SU-DHL-6 (cell line): ENCODE data around the gene GMDS.
A peak's percentile ranks its signal among the peaks of the same experiment; 100 is the strongest.

ENCODE experiments used
- H2AFZ ChIP-seq: fragments of 200-600 bp; sonication (generic); 2 replicates; pipeline ENCODE4 v1.6.1; 2014; ENCODE audit warnings: low read depth, mild to moderate bottlenecking, moderate library complexity, mixed read lengths, antibody characterized with exemption, low read length; ENCODE audit not compliant: severe bottlenecking
- H3F3A ChIP-seq: fragments of 200-600 bp; shearing (Covaris generic); 2 replicates; pipeline ENCODE4 v1.6.0; 2016; ENCODE audit warnings: antibody characterized with exemption, mild to moderate bottlenecking; ENCODE audit not compliant: insufficient read depth
- H3K27ac ChIP-seq: fragments of 200-600 bp; sonication (generic); 2 replicates; pipeline ENCODE4 v1.5.1; 2016; ENCODE audit warnings: low read depth, mild to moderate bottlenecking, low read length, moderate library complexity, mixed read lengths
- H3K27me3 ChIP-seq: fragments of 200-600 bp; sonication (generic), shearing (Covaris generic); 2 replicates; pipeline ENCODE4 v1.6.0; 2014; ENCODE audit warnings: mild to moderate bottlenecking, low read length
- H3K36me3 ChIP-seq: fragments of 200-600 bp; sonication (generic); 2 replicates; pipeline ENCODE4 v1.6.1; 2014; ENCODE audit warnings: mild to moderate bottlenecking, low read length, mixed read lengths
- H3K4me2 ChIP-seq: fragments of 300-600, 200-600 bp; shearing (Covaris generic), sonication (generic); 2 replicates; pipeline ENCODE4 v1.6.0; 2014; ENCODE audit warnings: low read length, low read depth, mild to moderate bottlenecking; ENCODE audit not compliant: poor library complexity, severe bottlenecking
- H3K4me3 ChIP-seq: fragments of 200-600 bp; sonication (generic); 2 replicates; pipeline ENCODE4 v1.5.1; 2014; ENCODE audit warnings: antibody characterized with exemption, low read length, mild to moderate bottlenecking, mixed read lengths; ENCODE audit not compliant: insufficient read depth, poor library complexity, severe bottlenecking
- H3K79me2 ChIP-seq: fragments of 200-600 bp; sonication (generic); 2 replicates; pipeline ENCODE4 v1.6.1; 2014; ENCODE audit warnings: mild to moderate bottlenecking, low read length, moderate library complexity; ENCODE audit not compliant: insufficient read depth
- H3K9ac ChIP-seq: fragments of 200-600 bp; sonication (generic); 2 replicates; pipeline ENCODE4 v1.7.0; 2014; ENCODE audit warnings: mild to moderate bottlenecking, low read length
- H3K9me2 ChIP-seq: fragments of 200-600 bp; sonication (generic); replicated peaks from 2 replicates; pipeline ENCODE4 v1.6.1; 2014; ENCODE audit warnings: low read length; ENCODE audit not compliant: insufficient read depth
- H3K9me3 ChIP-seq: fragments of 200-600 bp; sonication (generic); 2 replicates; pipeline ENCODE4 v1.6.1; 2014; ENCODE audit warnings: low read length, mixed read lengths; ENCODE audit not compliant: insufficient read depth
- H4K20me1 ChIP-seq: fragments of 200-600 bp; sonication (generic); 2 replicates; pipeline ENCODE4 v1.6.1; 2014; ENCODE audit warnings: low read depth, mild to moderate bottlenecking, antibody characterized with exemption, low read length, moderate library complexity, mixed read lengths
- CTCF ChIP-seq: fragments of 200-600 bp; sonication (generic); IDR thresholded peaks from one replicate; pipeline ENCODE4 v1.5.1; 2017; ENCODE audit warnings: antibody characterized with exemption, mild to moderate bottlenecking, low read length, moderate library complexity; ENCODE audit not compliant: insufficient read depth, poor library complexity, severe bottlenecking
- EZH2phosphoT487 ChIP-seq: fragments of 200-600 bp; sonication (generic), shearing (Covaris generic); conservative IDR thresholded peaks from 2 replicates; pipeline ENCODE4 v1.6.1; 2018; ENCODE audit warnings: mild to moderate bottlenecking, antibody characterized with exemption, low read length, moderate library complexity, mixed read lengths

GMDS gene

DNA sequence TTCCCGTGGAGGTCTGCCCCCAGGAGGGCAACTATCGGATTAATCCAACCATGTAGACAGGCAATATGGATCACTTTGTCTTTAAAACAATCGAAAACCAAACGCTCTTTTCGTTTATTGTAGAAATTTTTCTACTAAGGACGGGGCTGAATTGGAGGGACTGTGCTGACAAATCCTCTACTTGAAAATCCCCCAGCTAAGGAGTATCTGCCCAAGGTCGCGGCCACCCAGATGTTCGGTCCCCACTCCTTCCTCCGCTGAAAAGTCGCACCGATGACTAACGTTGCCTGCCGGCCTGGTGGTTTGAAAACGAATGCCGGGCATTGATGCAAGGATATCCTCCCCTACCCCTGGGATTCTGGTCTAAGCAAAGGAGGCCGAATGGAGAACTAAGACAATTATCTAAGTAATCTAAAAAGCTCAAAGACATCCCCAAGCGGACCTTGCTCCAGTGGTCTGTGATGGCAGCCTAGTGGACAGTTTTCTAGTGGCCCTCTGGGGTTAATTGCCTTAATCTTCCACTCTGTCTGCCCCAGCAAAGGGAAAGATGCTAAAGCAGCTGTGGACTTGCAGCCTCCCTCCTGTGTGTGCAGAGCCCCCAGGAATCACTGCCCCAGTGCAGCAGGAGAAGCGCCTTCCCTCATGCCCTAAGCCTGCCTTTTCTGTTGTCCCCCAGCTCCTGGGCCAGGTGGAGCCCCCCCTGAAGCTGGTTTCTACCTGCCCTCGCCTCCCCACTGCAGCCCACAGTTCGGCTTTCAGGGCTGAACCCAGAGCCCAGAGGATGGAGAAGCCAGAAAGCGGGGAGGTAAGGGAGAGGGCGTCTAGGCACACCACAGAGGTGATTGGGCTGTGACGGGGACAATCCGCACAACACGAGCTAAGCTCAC lies 639.3 kb downstream of the GMDS start:
- no peaks in the 10 kb centered on the region for H3K9me3 ChIP-seq
- no peaks in the 10 kb centered on the region for H3K9me2 ChIP-seq
- TF ChIP-seq CTCF = no peak
- TF ChIP-seq EZH2phosphoT487 = 0 out of 2 replicates have a peak, but pooled peaks have one; percentile 4
- H3K4me3 ChIP-seq = no peak overlapping the region
- no peak overlapping the region for H2AFZ ChIP-seq
- H4K20me1 ChIP-seq = no peaks in the 10 kb centered on the region
- no peaks in the 10 kb centered on the region for H3K79me2 ChIP-seq
- no peak overlapping the region for H3K4me2 ChIP-seq
- no peak overlapping the region for H3K27ac ChIP-seq
- H3K36me3 ChIP-seq = no peaks in the 10 kb centered on the region
- no peak overlapping the region for H3K9ac ChIP-seq
- H3K27me3 ChIP-seq = no peaks in the 10 kb centered on the region
- no peaks in the 10 kb centered on the region for H3F3A ChIP-seq

DNA sequence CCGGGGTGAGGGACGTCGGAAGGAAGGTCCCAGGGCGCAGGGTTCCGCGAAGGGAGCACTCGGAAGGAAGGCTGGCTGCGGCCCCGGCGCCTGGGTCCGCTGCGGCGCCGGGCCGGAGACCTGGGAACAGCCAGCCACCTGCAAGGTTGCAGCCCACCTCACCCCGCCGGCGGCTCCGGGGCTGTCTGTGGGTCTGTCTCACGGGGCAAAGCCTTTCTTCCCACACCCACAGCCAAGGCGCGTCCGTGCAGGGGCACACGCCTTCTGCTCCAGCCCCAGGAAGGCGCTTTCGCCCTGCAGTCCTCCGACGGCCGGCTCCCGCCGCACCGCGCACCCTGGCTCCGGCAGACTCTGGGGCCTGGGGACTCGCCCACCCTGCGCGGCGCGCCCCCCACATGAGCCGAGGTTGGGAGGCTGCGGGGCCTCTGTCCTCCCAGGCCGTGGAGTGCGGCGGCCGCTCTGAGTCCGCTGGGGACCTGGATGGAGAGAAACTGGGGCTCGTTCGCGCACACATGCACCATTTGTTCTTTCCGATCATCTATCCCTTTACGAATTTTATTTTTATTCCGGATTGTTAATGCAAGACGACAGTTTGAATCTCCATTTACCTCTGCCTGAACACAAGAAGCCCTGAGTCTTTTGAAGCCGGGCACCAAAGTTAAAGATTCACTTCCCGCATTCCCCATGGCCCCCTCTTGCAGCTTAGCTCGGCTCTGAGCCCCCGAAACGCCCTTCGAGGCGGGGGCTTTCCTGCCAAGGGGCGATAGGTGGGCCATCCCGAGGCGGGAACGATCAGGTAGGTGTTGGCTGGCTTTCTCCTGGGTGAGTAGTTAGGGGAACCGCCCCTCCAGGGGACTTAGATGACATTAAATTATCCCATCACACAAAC lies 640.2 kb downstream of the GMDS start:
- no peak overlapping the region for H3K9ac ChIP-seq
- no peak overlapping the region for H3K27ac ChIP-seq
- H3K9me2 ChIP-seq = no peaks in the 10 kb centered on the region
- no peak overlapping the region for H3K4me2 ChIP-seq
- TF ChIP-seq CTCF (no peak), EZH2phosphoT487 (no peak)
- H3K27me3 ChIP-seq = no peaks in the 10 kb centered on the region
- H2AFZ ChIP-seq = no peak overlapping the region
- no peak overlapping the region for H3K4me3 ChIP-seq
- H3F3A ChIP-seq = no peaks in the 10 kb centered on the region
- H3K9me3 ChIP-seq = no peaks in the 10 kb centered on the region
- H4K20me1 ChIP-seq = no peaks in the 10 kb centered on the region
- no peaks in the 10 kb centered on the region for H3K36me3 ChIP-seq
- H3K79me2 ChIP-seq = no peaks in the 10 kb centered on the region

DNA sequence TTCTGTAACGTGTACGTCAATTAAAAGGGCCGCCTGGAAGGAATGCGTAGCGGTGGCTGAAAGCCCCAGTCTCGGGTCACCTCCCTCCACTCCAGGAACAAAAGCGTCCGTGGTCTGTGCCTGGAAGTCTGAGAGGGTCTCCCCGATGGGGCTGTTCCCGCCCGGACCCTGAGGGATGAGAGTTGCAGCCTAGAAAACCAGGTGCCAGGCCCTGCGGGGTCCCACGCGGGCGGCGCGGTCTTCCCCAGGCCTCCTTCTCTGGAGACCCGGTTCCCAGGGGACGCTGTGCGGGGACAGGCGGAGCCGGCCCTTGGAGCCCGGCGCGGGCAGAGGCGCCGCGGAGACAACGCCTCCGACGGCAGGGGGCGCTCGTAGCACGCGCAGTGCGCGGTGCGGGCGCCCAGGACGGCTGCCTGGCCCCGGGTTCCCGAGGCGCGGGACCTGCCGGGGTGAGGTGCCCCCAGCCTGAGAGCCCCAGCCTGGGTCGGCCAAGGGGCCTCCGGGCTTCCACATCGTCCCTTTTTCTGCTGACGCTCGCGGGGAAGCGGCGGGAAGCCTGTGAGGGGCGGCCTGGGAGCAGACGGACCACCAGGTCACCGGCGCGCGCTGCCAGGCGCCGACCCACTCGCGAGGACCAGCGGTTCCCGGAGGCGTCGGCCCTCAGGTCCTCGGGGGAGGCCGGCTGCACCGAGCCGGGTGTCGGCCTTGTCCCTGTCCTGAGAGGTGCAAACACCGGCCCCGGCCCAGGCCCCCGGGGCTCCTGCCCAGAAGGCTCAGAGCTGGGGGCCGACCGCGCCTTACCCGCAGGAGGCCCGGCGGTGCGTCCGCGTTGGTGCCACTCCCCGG lies 641.0 kb downstream of the GMDS start:
- Histone ChIP-seq H3F3A (no peaks in the 10 kb centered on the region), H3K79me2 (no peaks in the 10 kb centered on the region), H3K4me3 (no peak overlapping the region), H3K27me3 (no peaks in the 10 kb centered on the region), H4K20me1 (no peaks in the 10 kb centered on the region), H3K9ac (no peak overlapping the region), H3K9me2 (no peaks in the 10 kb centered on the region), H2AFZ (no peak overlapping the region), H3K9me3 (no peaks in the 10 kb centered on the region), H3K4me2 (no peak overlapping the region), H3K36me3 (no peaks in the 10 kb centered on the region), H3K27ac (no peak overlapping the region)
- TF ChIP-seq EZH2phosphoT487 (no peak), CTCF (peak; percentile 95)
